ENCODE measurements around the gene OR56A5.

- TF ChIP-seq EP300 (IDR thresholded peaks at IDR 0.05) (no peak), POLR2A (IDR thresholded peaks at IDR 0.05) (no peak), POLR2AphosphoS5 (IDR thresholded peaks at IDR 0.05) (no peak)
- TF ChIP-seq, protein P1, sequence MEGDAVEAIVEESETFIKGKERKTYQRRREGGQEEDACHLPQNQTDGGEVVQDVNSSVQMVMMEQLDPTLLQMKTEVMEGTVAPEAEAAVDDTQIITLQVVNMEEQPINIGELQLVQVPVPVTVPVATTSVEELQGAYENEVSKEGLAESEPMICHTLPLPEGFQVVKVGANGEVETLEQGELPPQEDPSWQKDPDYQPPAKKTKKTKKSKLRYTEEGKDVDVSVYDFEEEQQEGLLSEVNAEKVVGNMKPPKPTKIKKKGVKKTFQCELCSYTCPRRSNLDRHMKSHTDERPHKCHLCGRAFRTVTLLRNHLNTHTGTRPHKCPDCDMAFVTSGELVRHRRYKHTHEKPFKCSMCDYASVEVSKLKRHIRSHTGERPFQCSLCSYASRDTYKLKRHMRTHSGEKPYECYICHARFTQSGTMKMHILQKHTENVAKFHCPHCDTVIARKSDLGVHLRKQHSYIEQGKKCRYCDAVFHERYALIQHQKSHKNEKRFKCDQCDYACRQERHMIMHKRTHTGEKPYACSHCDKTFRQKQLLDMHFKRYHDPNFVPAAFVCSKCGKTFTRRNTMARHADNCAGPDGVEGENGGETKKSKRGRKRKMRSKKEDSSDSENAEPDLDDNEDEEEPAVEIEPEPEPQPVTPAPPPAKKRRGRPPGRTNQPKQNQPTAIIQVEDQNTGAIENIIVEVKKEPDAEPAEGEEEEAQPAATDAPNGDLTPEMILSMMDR (IDR thresholded peaks at IDR 0.05): no peak
Measured at GRCh38 chr11:5941951-5942350, 26.3 kb downstream of the OR56A5 start, which contains the start of gene OR56A3.
